Measurements from ENCODE around the gene SLC13A3.

SLC13A3 gene

DNA sequence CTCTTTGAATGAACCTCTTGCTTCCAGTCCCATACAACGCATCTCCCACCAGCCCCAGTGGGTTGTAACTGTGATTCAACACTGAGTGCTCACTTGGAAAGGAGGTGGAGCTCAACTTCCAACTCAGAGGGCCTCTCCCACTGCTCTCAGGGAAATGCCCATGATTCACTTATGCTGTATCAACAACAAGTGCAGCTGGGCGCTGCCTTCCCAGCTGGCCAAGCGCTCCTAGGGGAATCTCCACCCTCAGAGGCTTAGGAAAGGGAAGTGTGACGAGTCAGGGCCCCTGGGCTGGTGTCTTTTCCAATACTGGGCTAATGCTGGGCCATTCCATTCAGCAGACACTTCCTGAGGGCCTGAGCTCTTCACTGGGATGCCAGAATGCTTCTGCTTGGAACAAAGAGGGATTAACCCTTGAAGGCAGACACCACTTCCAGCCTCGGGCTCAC, 92.7 kb downstream of the SLC13A3 start:
- H2AFZ ChIP-seq (ENCODE audit: low read depth, low read length, severe bottlenecking): no peak overlapping the region
- no peaks in the 10 kb centered on the region for H3F3A ChIP-seq (ENCODE audit: insufficient read depth)
- no peaks in the 10 kb centered on the region for H3K79me2 ChIP-seq (ENCODE audit: insufficient read depth, low read length)
- no peaks in the 10 kb centered on the region for H3K9me2 ChIP-seq (replicated peaks; ENCODE audit: insufficient read depth, low read length)
- no peaks in the 10 kb centered on the region for H3K9me3 ChIP-seq (ENCODE audit: insufficient read depth, low read length)
- H4K20me1 ChIP-seq (ENCODE audit: low read depth, low read length): no peaks in the 10 kb centered on the region
- no peak overlapping the region for H3K27ac ChIP-seq (ENCODE audit: low read depth, low read length)
- H3K36me3 ChIP-seq (ENCODE audit: low read length): no peaks in the 10 kb centered on the region
- H3K4me3 ChIP-seq (ENCODE audit: insufficient read depth, low read length, poor library complexity, severe bottlenecking): no peak overlapping the region
- H3K27me3 ChIP-seq (ENCODE audit: low read length): no peaks in the 10 kb centered on the region
- H3K4me2 ChIP-seq (ENCODE audit: low read depth, low read length, poor library complexity, severe bottlenecking): no peak overlapping the region
- TF ChIP-seq EZH2phosphoT487 (conservative IDR thresholded peaks at IDR 0.05; ENCODE audit: low read length): no peak
- TF ChIP-seq, protein P1, sequence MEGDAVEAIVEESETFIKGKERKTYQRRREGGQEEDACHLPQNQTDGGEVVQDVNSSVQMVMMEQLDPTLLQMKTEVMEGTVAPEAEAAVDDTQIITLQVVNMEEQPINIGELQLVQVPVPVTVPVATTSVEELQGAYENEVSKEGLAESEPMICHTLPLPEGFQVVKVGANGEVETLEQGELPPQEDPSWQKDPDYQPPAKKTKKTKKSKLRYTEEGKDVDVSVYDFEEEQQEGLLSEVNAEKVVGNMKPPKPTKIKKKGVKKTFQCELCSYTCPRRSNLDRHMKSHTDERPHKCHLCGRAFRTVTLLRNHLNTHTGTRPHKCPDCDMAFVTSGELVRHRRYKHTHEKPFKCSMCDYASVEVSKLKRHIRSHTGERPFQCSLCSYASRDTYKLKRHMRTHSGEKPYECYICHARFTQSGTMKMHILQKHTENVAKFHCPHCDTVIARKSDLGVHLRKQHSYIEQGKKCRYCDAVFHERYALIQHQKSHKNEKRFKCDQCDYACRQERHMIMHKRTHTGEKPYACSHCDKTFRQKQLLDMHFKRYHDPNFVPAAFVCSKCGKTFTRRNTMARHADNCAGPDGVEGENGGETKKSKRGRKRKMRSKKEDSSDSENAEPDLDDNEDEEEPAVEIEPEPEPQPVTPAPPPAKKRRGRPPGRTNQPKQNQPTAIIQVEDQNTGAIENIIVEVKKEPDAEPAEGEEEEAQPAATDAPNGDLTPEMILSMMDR (IDR thresholded peaks at IDR 0.05; ENCODE audit: insufficient read depth, low read length, poor library complexity, severe bottlenecking): no peak
- H3K9ac ChIP-seq (ENCODE audit: low read length): no peak overlapping the region

DNA sequence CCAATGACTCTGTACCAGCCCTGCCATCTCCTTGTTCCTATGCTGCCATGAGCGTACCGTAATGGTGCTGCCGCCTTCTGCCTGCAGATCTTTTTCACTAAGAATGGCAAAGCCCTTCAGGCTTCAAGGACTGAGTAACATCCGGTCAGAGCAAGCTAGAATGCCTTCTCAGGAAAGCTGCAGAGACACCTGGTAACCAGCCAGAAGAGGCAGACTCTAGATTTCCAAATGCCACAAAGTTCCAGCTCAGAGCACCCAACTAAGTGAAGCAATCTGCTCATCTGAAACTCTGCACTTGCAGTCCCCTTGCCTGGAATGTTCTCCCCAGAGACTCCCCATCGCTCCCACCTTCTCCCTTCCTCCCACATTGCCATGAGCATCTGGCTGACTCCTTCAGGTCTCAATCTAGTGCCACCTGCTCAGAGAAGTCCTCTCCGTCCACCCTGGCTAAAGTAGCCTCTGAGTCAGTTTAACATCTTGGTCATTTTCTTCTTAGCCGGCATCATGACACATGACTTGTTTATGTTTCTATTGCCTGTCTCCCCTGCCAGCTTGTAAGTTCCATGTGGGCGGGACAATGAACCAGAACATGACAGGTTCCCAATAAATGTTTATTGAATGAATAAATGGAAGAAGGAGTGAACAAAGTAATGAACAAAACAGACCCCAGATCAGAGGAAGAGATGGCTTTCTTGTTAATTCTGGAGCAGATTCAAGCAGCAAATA, 93.9 kb downstream of the SLC13A3 start:
- no peaks in the 10 kb centered on the region for H3F3A ChIP-seq (ENCODE audit: insufficient read depth)
- H3K36me3 ChIP-seq (ENCODE audit: low read length): no peaks in the 10 kb centered on the region
- H3K4me3 ChIP-seq (ENCODE audit: insufficient read depth, low read length, poor library complexity, severe bottlenecking): no peak overlapping the region
- H4K20me1 ChIP-seq (ENCODE audit: low read depth, low read length): no peaks in the 10 kb centered on the region
- no peak overlapping the region for H3K4me2 ChIP-seq (ENCODE audit: low read depth, low read length, poor library complexity, severe bottlenecking)
- no peaks in the 10 kb centered on the region for H3K9me2 ChIP-seq (replicated peaks; ENCODE audit: insufficient read depth, low read length)
- no peaks in the 10 kb centered on the region for H3K27me3 ChIP-seq (ENCODE audit: low read length)
- no peak overlapping the region for H3K27ac ChIP-seq (ENCODE audit: low read depth, low read length)
- H3K79me2 ChIP-seq (ENCODE audit: insufficient read depth, low read length): no peaks in the 10 kb centered on the region
- H3K9me3 ChIP-seq (ENCODE audit: insufficient read depth, low read length): no peaks in the 10 kb centered on the region
- no peak overlapping the region for H2AFZ ChIP-seq (ENCODE audit: low read depth, low read length, severe bottlenecking)
- H3K9ac ChIP-seq (ENCODE audit: low read length): no peak overlapping the region
- no peak for TF ChIP-seq EZH2phosphoT487 (conservative IDR thresholded peaks at IDR 0.05; ENCODE audit: low read length)
- TF ChIP-seq, protein P1 (IDR thresholded peaks at IDR 0.05; ENCODE audit: insufficient read depth, low read length, poor library complexity, severe bottlenecking): no peak

DNA sequence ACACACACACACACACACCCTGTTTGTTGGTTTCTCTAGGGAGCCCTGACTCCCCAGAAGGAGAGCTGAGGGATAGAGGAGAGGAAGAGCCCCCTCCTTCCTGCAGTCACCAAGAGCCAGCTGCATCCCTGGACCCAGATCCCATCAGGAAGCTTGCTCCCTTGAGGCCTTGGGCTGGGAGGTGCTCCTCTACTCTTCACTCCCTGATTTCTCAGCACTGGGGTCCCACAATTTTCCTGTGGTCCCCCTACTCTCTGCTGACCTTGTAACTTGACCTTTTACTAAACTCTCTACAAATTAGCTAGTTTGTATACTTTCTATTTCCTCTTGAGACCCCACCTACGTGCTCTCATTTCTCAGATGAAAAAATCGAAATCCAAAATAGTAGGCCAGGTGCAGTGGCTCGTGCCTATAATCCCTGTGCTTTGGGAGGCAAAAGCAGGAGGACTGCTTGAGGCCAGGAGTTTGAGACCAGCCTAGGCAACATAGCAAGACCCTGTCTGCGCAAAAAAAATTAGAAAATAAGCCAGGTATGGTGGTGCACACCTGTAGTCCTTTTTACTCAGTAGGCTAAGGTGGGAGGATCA, 95.8 kb downstream of the SLC13A3 start:
- H3K4me2 ChIP-seq (ENCODE audit: low read depth, low read length, poor library complexity, severe bottlenecking): no peak overlapping the region
- TF ChIP-seq, protein P1 (IDR thresholded peaks at IDR 0.05; ENCODE audit: insufficient read depth, low read length, poor library complexity, severe bottlenecking): no peak
- no peak for TF ChIP-seq EZH2phosphoT487 (conservative IDR thresholded peaks at IDR 0.05; ENCODE audit: low read length)
- no peak overlapping the region for H3K9ac ChIP-seq (ENCODE audit: low read length)
- no peak overlapping the region for H3K27ac ChIP-seq (ENCODE audit: low read depth, low read length)
- H4K20me1 ChIP-seq (ENCODE audit: low read depth, low read length): no peaks in the 10 kb centered on the region
- no peak overlapping the region for H2AFZ ChIP-seq (ENCODE audit: low read depth, low read length, severe bottlenecking)
- H3K79me2 ChIP-seq (ENCODE audit: insufficient read depth, low read length): no peaks in the 10 kb centered on the region
- no peak overlapping the region for H3K4me3 ChIP-seq (ENCODE audit: insufficient read depth, low read length, poor library complexity, severe bottlenecking)
- H3K9me3 ChIP-seq (ENCODE audit: insufficient read depth, low read length): no peaks in the 10 kb centered on the region
- no peaks in the 10 kb centered on the region for H3F3A ChIP-seq (ENCODE audit: insufficient read depth)
- H3K9me2 ChIP-seq (replicated peaks; ENCODE audit: insufficient read depth, low read length): no peaks in the 10 kb centered on the region
- no peaks in the 10 kb centered on the region for H3K36me3 ChIP-seq (ENCODE audit: low read length)
- H3K27me3 ChIP-seq (ENCODE audit: low read length): no peaks in the 10 kb centered on the region
